ENCODE data around the gene FGF10.

Gene FGF10

DNA sequence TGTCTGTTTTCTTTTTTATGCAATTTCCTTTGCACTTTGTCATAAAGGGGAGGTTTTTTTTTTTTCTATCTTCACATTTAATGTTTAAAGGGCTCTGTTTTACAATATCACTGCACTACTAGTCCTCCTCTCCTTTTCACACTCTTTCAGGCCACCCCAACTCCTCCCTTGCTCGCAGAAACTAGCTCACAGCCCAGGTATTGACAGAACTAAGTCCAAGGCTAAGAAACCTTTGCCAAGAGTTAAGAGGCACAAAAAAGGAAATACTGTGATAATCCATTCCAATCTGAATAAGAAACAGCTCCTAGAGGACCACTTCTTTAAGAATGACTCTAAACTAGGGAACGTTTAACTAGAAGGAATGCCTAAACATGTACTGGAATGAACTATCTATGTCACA lies 1.1 kb upstream of the FGF10 start:
- H3K4me3 ChIP-seq (ENCODE audit: low read depth, low read length), result no peak overlapping the region
- TF ChIP-seq, protein P1, sequence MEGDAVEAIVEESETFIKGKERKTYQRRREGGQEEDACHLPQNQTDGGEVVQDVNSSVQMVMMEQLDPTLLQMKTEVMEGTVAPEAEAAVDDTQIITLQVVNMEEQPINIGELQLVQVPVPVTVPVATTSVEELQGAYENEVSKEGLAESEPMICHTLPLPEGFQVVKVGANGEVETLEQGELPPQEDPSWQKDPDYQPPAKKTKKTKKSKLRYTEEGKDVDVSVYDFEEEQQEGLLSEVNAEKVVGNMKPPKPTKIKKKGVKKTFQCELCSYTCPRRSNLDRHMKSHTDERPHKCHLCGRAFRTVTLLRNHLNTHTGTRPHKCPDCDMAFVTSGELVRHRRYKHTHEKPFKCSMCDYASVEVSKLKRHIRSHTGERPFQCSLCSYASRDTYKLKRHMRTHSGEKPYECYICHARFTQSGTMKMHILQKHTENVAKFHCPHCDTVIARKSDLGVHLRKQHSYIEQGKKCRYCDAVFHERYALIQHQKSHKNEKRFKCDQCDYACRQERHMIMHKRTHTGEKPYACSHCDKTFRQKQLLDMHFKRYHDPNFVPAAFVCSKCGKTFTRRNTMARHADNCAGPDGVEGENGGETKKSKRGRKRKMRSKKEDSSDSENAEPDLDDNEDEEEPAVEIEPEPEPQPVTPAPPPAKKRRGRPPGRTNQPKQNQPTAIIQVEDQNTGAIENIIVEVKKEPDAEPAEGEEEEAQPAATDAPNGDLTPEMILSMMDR (IDR thresholded peaks at IDR 0.05; ENCODE audit: low read depth, low read length), result no peak

DNA sequence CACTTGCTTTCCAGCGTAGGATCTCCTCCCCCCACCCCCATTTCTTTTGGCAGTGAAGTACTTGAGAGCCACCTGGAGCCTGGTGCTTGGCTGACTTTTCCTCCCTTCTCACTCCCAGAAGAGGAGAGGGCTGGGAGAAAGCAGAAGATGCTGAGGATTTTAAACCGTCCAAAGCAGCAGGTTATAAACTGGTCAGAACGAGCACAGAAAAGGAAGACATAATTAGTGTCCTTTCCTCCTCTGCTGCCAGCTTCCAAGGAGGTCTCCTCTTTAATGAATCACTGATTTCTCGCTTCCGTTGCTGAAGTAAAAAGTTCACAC lies 563 bp upstream of the FGF10 start:
- TF ChIP-seq, protein P1 (IDR thresholded peaks at IDR 0.05; ENCODE audit: low read depth, low read length), result no peak
- H3K4me3 ChIP-seq (ENCODE audit: low read depth, low read length), result no peak overlapping the region

DNA sequence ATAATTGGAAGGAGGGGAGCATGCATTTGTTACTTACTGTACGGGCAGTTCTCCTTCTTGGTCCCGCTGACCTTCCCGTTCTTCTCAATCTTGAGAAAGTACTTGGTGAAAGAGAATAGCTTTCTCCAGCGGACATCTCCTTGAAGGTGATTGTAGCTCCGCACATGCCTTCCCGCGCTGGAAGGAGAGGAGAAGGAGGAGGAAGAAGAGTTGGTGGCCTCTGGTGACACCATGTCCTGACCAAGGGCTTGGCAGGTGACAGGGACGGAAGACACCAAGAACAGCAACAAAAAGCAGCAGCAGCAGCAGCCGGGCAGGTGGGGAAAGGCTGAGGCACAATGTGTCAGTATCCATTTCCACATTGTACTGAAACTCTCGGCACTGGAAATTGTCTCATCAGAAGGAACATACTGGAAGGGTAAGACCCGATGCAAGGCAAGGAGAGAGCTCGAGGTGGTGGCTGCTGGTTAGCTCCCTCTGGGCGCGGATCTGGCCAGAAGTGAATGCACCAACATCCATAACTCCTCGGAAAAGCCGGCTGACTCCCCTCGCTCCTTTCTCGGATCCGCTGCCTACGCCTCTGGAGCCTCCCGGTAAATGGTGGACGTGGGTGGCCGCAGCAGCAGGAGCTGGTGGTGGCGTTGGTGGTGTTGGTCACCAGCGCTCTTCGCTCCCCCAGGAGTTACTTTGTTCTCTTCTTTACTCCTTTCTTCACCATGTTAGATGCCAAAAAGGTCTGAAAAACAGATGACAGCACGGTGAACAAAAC lies 715 bp downstream of the FGF10 start:
- TF ChIP-seq, protein P1 (IDR thresholded peaks at IDR 0.05; ENCODE audit: low read depth, low read length), result no peak
- no peak overlapping the region for H3K4me3 ChIP-seq (ENCODE audit: low read depth, low read length)

DNA sequence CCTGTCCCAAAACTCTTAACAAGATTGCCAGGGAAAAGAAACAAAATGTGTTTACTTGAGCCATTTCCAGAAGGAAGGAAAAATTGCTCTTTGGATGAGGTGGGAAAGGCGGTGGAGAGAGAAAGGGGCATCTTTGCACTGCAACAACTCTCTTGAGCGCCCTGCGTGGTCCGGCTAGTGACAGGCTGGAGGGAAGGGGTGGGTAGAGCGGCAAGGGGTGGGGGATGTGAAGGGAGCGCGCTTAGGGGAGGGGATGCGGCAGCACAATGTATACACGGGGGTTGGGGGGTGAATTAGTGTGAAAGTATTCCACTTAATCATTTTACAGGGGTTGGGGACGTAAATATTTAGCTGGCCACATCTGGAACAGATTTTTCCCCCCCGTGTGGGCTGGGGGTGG lies 1.3 kb downstream of the FGF10 start:
- H3K4me3 ChIP-seq (ENCODE audit: low read depth, low read length), result no peak overlapping the region

DNA sequence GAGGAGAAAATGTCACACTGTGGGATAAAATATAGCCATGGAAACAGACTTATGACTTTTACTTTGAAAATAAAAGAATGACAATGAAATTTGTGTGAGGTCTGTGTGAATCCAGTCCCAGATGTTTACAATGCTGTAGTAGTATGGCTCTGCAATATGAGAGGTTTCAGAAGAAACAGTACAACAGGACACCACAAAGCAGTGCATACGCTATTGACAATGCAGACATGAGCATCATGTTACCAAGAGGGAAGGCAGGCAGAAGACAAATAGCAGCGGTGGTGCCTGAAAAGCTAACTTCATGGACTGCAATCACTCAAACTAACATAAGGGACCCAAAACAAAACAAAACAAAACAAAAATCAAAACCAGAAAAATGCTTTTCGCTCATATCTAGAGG lies 1.8 kb downstream of the FGF10 start:
- H3K4me3 ChIP-seq (ENCODE audit: low read depth, low read length), result no peak overlapping the region
- TF ChIP-seq, protein P1 (IDR thresholded peaks at IDR 0.05; ENCODE audit: low read depth, low read length), result no peak

More for the DNA sequence above, 1.3 kb downstream of the FGF10 start:
- TF ChIP-seq, protein P1 (IDR thresholded peaks at IDR 0.05; ENCODE audit: low read depth, low read length), result no peak

DNA sequence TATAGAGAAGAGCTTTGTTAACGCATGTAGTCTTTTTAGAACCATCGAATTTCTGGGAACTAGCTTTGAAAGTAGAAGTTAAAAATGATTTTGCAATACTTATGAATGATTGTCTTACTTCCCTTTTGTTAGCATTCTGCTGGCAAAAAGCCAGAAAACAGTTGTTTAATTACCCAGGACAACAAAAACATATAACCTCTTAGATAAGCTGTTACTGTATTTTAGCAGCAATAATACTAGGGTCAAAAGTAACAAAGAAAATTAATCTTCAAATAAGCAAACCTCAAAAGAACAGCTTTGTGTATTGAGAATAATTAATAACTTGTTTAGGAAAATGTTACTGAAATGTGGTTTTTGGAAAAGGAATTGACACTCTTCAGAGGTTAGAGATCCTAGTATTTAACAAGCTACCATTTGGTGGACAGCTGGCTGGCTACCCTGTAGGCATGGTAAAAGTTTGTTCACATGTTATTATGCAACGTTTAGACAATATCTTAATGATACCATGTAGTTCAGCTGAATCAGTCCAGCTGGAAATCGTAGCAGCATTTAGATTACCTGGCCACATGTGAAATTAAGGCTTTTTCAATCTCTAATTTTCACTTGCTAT lies 3.8 kb downstream of the FGF10 start:
- TF ChIP-seq, protein P1 (IDR thresholded peaks at IDR 0.05; ENCODE audit: low read depth, low read length), result no peak
- H3K4me3 ChIP-seq (ENCODE audit: low read depth, low read length), result no peak overlapping the region

DNA sequence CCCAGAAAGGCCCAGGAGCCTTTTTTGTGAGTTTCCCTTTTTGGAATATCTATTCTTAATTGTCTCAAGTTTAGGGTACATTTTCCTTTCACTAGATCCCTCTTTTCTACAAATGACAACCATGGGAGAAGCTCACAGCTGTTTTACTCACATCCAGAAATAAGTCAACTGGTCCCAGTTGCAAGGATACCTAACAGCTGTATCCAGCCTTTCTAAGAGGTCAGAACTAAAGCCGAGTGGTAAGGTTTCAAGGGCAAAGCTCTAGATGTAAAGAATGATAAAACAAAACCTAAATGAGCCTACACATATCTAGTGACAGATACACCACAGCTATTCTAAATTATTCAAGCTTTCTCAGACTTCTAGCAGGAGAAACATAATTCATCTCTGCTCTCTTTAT lies 4.4 kb downstream of the FGF10 start:
- H3K4me3 ChIP-seq (ENCODE audit: low read depth, low read length), result no peak overlapping the region
- TF ChIP-seq, protein P1 (IDR thresholded peaks at IDR 0.05; ENCODE audit: low read depth, low read length), result no peak
